Neural cell (in vitro differentiated cells): ENCODE results near the gene NET1. TPM values are rescaled to one million over a fixed set of nuclear protein-coding genes. Genes with fewer than 3 reads are reported as not detected.

ENCODE experiments used
- H2AFZ ChIP-seq: fragments of 200-600, 300-800 bp; sonication (generic), shearing (Covaris generic); 2 replicates; pipeline ENCODE4 v1.6.0; 2014; ENCODE audit warnings: low read depth, mild to moderate bottlenecking, antibody characterized with exemption, low read length, moderate library complexity
- H3F3A ChIP-seq: fragments of 200-600 bp; shearing (Covaris generic); 2 replicates; pipeline ENCODE4 v1.6.1; 2016; ENCODE audit warnings: mild to moderate bottlenecking, moderate library complexity, mixed read lengths, antibody characterized with exemption, low read length; ENCODE audit not compliant: insufficient read depth, poor library complexity, severe bottlenecking
- H3K27ac ChIP-seq: fragments of 200-600, 300-800 bp; sonication (generic), shearing (Covaris generic); 2 replicates; pipeline ENCODE4 v1.5.1; 2014; ENCODE audit warnings: mild to moderate bottlenecking, low read length, moderate library complexity
- H3K27me3 ChIP-seq: fragments of 300-800, 200-600 bp; sonication (generic), shearing (Covaris generic); 2 replicates; pipeline ENCODE4 v1.6.0; 2014; ENCODE audit warnings: mild to moderate bottlenecking, low read depth, low read length, moderate library complexity; ENCODE audit not compliant: insufficient read depth
- H3K36me3 ChIP-seq: fragments of 300-800, 200-600 bp; sonication (generic), shearing (Covaris generic); 2 replicates; pipeline ENCODE4 v1.5.1; 2014; ENCODE audit warnings: mild to moderate bottlenecking, antibody characterized with exemption, low read length, moderate library complexity; ENCODE audit not compliant: insufficient read depth
- H3K4me2 ChIP-seq: fragments of 300-800, 200-600 bp; sonication (generic), shearing (Covaris generic); 2 replicates; pipeline ENCODE4 v1.6.0; 2014; ENCODE audit warnings: mild to moderate bottlenecking, low read length
- H3K4me3 ChIP-seq: fragments of 300-800, 200-600 bp; sonication (generic), shearing (Covaris generic); 2 replicates; pipeline ENCODE4 v1.5.1; 2014; ENCODE audit warnings: mild to moderate bottlenecking, low read length, moderate library complexity
- H3K79me2 ChIP-seq: fragments of 200-600 bp; shearing (Covaris generic); replicated peaks from 2 replicates; pipeline ENCODE4 v1.6.0; 2014; ENCODE audit warnings: mild to moderate bottlenecking, low read length, moderate library complexity; ENCODE audit not compliant: insufficient read depth
- H3K9ac ChIP-seq: fragments of 300-800, 200-600 bp; sonication (generic), shearing (Covaris generic); 2 replicates; pipeline ENCODE4 v1.6.1; 2016; ENCODE audit warnings: mild to moderate bottlenecking, low read length, mixed read lengths
- H3K9me2 ChIP-seq: fragments of 200-600 bp; shearing (Covaris generic); 2 replicates; pipeline ENCODE4 v1.6.1; 2016; ENCODE audit warnings: mild to moderate bottlenecking, low read length, mixed read lengths; ENCODE audit not compliant: insufficient read depth
- H3K9me3 ChIP-seq: fragments of 200-600, 300-800 bp; sonication (generic), shearing (Covaris generic); 2 replicates; pipeline ENCODE4 v1.6.1; 2016; ENCODE audit warnings: mild to moderate bottlenecking, mixed run types, low read length, moderate library complexity, mixed read lengths
- H4K20me1 ChIP-seq: fragments of 200-600 bp; shearing (Covaris generic); 2 replicates; pipeline ENCODE4 v1.6.1; 2016; ENCODE audit warnings: mild to moderate bottlenecking, mixed run types; ENCODE audit not compliant: insufficient read depth
- EP300 ChIP-seq: fragments of 450-650 bp; conservative IDR thresholded peaks from 2 replicates; pipeline ENCODE4 v1.6.1; 2014; ENCODE audit warnings: antibody characterized with exemption, mild to moderate bottlenecking, moderate library complexity; ENCODE audit not compliant: poor library complexity, severe bottlenecking
- EZH2 ChIP-seq: fragments of 200-600, 300-800 bp; shearing (Covaris generic), sonication (generic); IDR thresholded peaks from 2 replicates; pipeline ENCODE4 v1.6.1; 2014; ENCODE audit warnings: antibody characterized with exemption, low read length, borderline replicate concordance, mild to moderate bottlenecking; ENCODE audit not compliant: insufficient read depth, poor library complexity, severe bottlenecking
- MXI1 ChIP-seq: fragments of 450-650 bp; conservative IDR thresholded peaks from 2 replicates; pipeline ENCODE4 v1.6.1; 2014; ENCODE audit warnings: antibody characterized with exemption, mild to moderate bottlenecking; ENCODE audit not compliant: poor library complexity, severe bottlenecking
- POLR2AphosphoS5 ChIP-seq: IDR thresholded peaks from 2 replicates; pipeline ENCODE4 v1.6.1; 2012
- RAD21 ChIP-seq: fragments of 450-650 bp; conservative IDR thresholded peaks from 2 replicates; pipeline ENCODE4 v1.6.1; 2014; ENCODE audit warnings: antibody characterized with exemption, mild to moderate bottlenecking, moderate library complexity
- SMC3 ChIP-seq: fragments of 450-650 bp; conservative IDR thresholded peaks from 2 replicates; pipeline ENCODE4 v1.6.1; 2014; ENCODE audit warnings: antibody characterized with exemption, mild to moderate bottlenecking, moderate library complexity; ENCODE audit not compliant: poor library complexity
- TAF1 ChIP-seq: IDR thresholded peaks from 2 replicates; pipeline ENCODE4 v1.6.1; 2012; ENCODE audit warnings: low read depth
- polyA plus RNA-seq: library from polyadenylated mRNA; depleted of rRNA; stranded (reverse); fragments of >200 nt; gene quantifications from 2 replicates; pipeline ENCODE4 v1.2.3, GENCODE V29; 2014
- TF ChIP-seq, protein P1 (sequence below): fragments of 450-650 bp; IDR thresholded peaks from 2 replicates; pipeline ENCODE4 v1.5.1; 2014; ENCODE audit warnings: antibody characterized with exemption, mild to moderate bottlenecking, moderate library complexity; ENCODE audit not compliant: poor library complexity, severe bottlenecking
- TF ChIP-seq, protein P2 (sequence below): IDR thresholded peaks from 2 replicates; pipeline ENCODE4 v1.6.1; 2012; ENCODE audit warnings: borderline replicate concordance

The NET1 gene
- polyA plus RNA-seq, 1 donor from 2014 or later = 8.0 TPM

DNA sequence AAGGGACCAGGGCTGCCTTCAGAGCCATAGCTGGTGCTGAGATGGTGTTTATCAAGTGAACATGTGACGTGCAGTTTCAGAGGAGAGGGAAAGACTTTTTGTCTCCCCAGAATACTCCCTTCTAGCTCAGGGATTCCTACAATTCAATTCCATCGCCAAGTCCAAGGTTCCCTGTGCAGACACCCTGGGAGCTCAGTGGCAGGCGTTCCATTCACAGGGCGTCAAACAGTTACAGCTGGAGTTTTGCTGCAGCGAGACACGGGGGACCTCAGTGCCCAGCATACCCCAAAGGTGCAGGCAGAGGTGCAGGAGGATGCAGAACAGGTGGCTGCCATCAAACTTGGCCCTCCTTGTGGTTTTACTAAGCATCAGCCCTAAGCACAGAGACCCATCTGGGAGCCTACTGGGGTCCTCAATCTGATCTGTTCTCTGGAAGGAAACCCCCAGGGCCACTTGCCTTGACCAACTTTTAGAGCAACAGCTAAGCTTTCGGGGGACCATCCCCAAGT lies 87.9 kb downstream of the NET1 start:
- TF ChIP-seq TAF1 (no peak), POLR2AphosphoS5 (no peak), SMC3 (no peak), EZH2 (no peak), EP300 (no peak), MXI1 (no peak), RAD21 (no peak)
- TF ChIP-seq, protein P1, sequence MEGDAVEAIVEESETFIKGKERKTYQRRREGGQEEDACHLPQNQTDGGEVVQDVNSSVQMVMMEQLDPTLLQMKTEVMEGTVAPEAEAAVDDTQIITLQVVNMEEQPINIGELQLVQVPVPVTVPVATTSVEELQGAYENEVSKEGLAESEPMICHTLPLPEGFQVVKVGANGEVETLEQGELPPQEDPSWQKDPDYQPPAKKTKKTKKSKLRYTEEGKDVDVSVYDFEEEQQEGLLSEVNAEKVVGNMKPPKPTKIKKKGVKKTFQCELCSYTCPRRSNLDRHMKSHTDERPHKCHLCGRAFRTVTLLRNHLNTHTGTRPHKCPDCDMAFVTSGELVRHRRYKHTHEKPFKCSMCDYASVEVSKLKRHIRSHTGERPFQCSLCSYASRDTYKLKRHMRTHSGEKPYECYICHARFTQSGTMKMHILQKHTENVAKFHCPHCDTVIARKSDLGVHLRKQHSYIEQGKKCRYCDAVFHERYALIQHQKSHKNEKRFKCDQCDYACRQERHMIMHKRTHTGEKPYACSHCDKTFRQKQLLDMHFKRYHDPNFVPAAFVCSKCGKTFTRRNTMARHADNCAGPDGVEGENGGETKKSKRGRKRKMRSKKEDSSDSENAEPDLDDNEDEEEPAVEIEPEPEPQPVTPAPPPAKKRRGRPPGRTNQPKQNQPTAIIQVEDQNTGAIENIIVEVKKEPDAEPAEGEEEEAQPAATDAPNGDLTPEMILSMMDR = no peak
- TF ChIP-seq, protein P2, sequence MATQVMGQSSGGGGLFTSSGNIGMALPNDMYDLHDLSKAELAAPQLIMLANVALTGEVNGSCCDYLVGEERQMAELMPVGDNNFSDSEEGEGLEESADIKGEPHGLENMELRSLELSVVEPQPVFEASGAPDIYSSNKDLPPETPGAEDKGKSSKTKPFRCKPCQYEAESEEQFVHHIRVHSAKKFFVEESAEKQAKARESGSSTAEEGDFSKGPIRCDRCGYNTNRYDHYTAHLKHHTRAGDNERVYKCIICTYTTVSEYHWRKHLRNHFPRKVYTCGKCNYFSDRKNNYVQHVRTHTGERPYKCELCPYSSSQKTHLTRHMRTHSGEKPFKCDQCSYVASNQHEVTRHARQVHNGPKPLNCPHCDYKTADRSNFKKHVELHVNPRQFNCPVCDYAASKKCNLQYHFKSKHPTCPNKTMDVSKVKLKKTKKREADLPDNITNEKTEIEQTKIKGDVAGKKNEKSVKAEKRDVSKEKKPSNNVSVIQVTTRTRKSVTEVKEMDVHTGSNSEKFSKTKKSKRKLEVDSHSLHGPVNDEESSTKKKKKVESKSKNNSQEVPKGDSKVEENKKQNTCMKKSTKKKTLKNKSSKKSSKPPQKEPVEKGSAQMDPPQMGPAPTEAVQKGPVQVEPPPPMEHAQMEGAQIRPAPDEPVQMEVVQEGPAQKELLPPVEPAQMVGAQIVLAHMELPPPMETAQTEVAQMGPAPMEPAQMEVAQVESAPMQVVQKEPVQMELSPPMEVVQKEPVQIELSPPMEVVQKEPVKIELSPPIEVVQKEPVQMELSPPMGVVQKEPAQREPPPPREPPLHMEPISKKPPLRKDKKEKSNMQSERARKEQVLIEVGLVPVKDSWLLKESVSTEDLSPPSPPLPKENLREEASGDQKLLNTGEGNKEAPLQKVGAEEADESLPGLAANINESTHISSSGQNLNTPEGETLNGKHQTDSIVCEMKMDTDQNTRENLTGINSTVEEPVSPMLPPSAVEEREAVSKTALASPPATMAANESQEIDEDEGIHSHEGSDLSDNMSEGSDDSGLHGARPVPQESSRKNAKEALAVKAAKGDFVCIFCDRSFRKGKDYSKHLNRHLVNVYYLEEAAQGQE = no peak
- H3K9me2 ChIP-seq = no peaks in the 10 kb centered on the region
- H3K27me3 ChIP-seq = no peaks in the 10 kb centered on the region
- H3K36me3 ChIP-seq = no peaks in the 10 kb centered on the region
- no peaks in the 10 kb centered on the region for H3K9me3 ChIP-seq
- H3K79me2 ChIP-seq = no peaks in the 10 kb centered on the region
- H4K20me1 ChIP-seq = no peaks in the 10 kb centered on the region
- no peak overlapping the region for H3K4me3 ChIP-seq
- no peak overlapping the region for H3K4me2 ChIP-seq
- H3F3A ChIP-seq = no peaks in the 10 kb centered on the region
- H3K27ac ChIP-seq = no peak overlapping the region
- H3K9ac ChIP-seq = no peak overlapping the region
- no peak overlapping the region for H2AFZ ChIP-seq

GRCh38 chr10:5500910-5501309 lies 88.6 kb downstream of the NET1 start:
- Histone ChIP-seq H2AFZ (no peak overlapping the region), H4K20me1 (no peaks in the 10 kb centered on the region), H3K4me3 (no peak overlapping the region)

More at GRCh38 chr10:5500910-5501309, 88.6 kb downstream of the NET1 start:
- TF ChIP-seq RAD21 (no peak), MXI1 (no peak), POLR2AphosphoS5 (no peak), SMC3 (no peak)
- TF ChIP-seq, protein P1 = no peak
- Histone ChIP-seq H3K9me3 (no peaks in the 10 kb centered on the region), H3K27me3 (no peaks in the 10 kb centered on the region), H3K9me2 (no peaks in the 10 kb centered on the region), H3K79me2 (no peaks in the 10 kb centered on the region), H3K9ac (no peak overlapping the region), H3F3A (no peaks in the 10 kb centered on the region), H3K4me2 (no peak overlapping the region), H3K36me3 (no peaks in the 10 kb centered on the region), H3K27ac (no peak overlapping the region)
